ENCODE data around the gene QRFP.

The QRFP gene

GRCh38 chr9:130903194-130904069, 6.8 kb upstream of the QRFP start:
- Histone ChIP-seq H3K27ac (ENCODE audit: insufficient read depth, low read depth, low read length, poor library complexity, severe bottlenecking) (no peak overlapping the region), H3K36me3 (ENCODE audit: control insufficient read depth, insufficient read depth, low read length) (no peaks in the 10 kb centered on the region), H3K27me3 (ENCODE audit: control insufficient read depth, insufficient read depth, low read length, poor library complexity, severe bottlenecking) (no peaks in the 10 kb centered on the region), H3K4me3 (ENCODE audit: insufficient read depth, low read depth, low read length) (no peak overlapping the region), H3K9me3 (ENCODE audit: control insufficient read depth, low read length) (no peaks in the 10 kb centered on the region), H3K4me1 (ENCODE audit: control insufficient read depth, insufficient read depth, low read length) (no peaks in the 10 kb centered on the region)
- WGBS, 2 experiments = 85 to 89% methylated on average over 25 of the region's 25 CpGs

DNA sequence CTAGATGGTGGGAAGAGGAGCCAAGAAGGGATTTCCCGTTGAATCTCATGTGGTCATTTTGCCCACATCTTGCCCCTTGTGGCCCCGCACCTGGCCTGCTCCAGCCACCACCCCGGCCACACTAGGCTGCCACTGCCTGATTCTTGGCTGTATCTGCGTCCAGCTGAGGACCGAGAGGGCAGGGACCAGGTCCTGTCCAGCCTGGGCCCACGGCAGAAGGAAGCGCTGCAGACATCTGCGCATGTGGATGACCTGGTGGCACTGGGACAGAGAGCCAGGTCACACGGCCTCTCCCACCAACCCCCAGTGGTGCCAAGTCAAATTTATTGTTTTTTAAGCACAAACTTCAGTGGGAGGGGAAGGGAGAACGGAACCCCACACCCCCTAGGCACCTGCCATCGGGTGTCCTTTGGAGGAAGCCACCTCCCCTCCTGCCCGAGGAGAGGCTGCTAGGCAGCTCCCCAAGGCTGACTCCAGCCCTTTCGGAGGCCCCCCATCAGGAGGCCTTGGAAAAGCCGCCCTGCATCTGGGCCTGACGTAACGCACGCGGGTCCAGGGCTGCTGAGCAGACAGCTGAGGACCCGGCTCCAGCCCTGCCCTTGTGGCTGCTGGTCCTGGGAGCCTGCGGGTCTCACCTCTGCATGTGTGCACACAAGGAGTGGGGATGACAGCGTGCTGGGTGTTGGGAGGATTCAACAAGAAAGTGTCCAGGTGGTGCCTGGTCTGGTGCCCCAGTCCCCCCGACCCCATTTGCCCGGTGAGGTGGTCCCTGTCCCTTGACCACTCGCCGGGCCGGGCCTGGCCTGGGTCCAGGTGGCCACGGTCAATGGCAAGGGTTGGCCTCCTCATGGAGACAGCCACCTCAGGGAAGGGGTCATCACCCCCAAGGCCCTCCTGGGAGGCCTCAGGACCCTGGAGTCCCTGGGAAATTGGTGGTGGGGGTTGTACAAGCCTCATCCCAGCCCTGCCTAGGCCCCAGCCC, 5.9 kb upstream of the QRFP start:
- Histone ChIP-seq H3K9me3 (ENCODE audit: control insufficient read depth, low read length) (no peaks in the 10 kb centered on the region), H3K36me3 (ENCODE audit: control insufficient read depth, insufficient read depth, low read length) (no peaks in the 10 kb centered on the region), H3K27me3 (ENCODE audit: control insufficient read depth, insufficient read depth, low read length, poor library complexity, severe bottlenecking) (no peaks in the 10 kb centered on the region), H3K4me1 (ENCODE audit: control insufficient read depth, insufficient read depth, low read length) (no peaks in the 10 kb centered on the region), H3K4me3 (ENCODE audit: insufficient read depth, low read depth, low read length) (no peak overlapping the region), H3K27ac (ENCODE audit: insufficient read depth, low read depth, low read length, poor library complexity, severe bottlenecking) (no peak overlapping the region)
- 90 to 92% methylated on average over 27 of the region's 27 CpGs for WGBS, 2 experiments

DNA sequence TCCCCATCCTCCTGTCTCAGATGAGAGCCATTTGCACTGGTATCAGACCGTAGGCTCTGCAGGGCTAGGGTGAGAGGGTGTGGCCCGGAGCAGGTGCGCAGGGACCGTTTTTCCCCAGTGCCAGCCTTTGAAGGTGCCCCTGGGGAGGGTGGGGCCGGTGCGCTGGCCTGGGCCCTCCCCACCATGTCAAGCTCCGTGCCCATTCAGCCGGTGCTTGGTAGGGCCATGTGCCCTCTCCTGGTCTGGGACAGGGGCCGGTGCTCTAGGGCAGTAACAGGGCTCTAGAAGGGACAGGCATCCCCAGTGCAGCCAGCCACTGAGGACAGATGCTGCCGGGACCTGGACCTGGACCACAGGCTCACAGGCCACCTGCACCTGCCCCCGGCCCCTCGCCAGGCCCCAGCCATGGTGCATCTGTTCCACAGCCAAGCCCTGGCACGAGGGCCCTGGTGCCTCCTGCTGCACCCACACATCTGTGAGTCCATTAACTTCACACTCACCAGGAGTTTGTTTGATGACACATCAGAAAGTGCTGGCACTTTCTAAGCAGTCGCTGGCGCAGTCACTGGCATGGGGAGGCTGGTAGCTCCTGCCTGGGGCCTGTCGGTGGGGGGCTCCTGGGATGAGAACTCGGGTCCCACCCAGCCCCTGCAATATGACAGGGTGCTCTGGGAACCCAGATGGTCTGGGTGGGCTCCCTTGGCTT, 5.0 kb upstream of the QRFP start:
- Histone ChIP-seq H3K36me3 (ENCODE audit: control insufficient read depth, insufficient read depth, low read length) (no peaks in the 10 kb centered on the region), H3K27ac (ENCODE audit: insufficient read depth, low read depth, low read length, poor library complexity, severe bottlenecking) (no peak overlapping the region), H3K27me3 (ENCODE audit: control insufficient read depth, insufficient read depth, low read length, poor library complexity, severe bottlenecking) (no peaks in the 10 kb centered on the region), H3K4me3 (ENCODE audit: insufficient read depth, low read depth, low read length) (no peak overlapping the region), H3K4me1 (ENCODE audit: control insufficient read depth, insufficient read depth, low read length) (no peaks in the 10 kb centered on the region), H3K9me3 (ENCODE audit: control insufficient read depth, low read length) (no peaks in the 10 kb centered on the region)
- WGBS, 2 experiments = 92 to 94% methylated on average over 17 of the region's 17 CpGs

DNA sequence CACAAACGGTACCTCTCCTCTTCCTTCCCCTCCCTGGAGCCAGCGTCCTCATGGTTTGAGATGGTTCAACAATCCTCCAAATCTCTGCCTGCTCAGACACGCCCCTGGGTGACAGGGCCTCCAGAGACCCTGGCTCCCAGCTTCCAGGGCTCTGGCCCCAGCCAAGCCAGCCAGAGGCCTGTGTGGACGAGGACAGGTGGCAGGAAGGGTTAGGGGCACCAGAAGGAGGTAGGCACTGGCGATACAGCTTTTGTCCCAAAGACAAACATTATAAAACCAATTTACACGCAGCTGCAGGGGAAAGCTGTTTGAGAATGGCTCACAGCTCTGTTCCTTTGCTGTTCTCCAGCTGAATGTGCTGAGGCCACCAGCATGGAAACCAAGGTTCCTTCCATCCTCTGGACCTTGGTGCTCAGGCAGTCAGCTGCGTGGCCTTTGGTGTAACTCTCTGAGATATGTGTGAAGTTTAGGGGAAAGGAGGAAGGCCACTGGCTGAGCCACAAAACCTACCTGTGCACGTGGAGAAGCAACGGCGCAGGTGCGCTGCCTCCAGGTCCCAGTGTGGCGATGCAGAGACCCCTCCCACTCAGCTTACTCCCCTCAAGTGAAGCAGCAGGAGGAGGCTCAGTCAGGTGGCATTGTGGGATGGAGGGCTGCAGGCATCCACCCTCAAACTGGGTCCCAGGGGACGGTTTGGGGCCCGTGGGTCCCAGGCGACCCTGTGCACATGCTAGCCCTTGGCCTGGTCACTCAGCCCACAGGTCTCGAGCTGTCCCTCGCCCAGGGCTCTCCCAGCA, 4.3 kb upstream of the QRFP start:
- no peaks in the 10 kb centered on the region for H3K27me3 ChIP-seq (ENCODE audit: control insufficient read depth, insufficient read depth, low read length, poor library complexity, severe bottlenecking)
- 88 to 89% methylated on average over 17 of the region's 17 CpGs for WGBS, 2 experiments
- no peak overlapping the region for H3K4me3 ChIP-seq (ENCODE audit: insufficient read depth, low read depth, low read length)
- H3K27ac ChIP-seq (ENCODE audit: insufficient read depth, low read depth, low read length, poor library complexity, severe bottlenecking) = no peak overlapping the region
- no peaks in the 10 kb centered on the region for H3K4me1 ChIP-seq (ENCODE audit: control insufficient read depth, insufficient read depth, low read length)
- H3K36me3 ChIP-seq (ENCODE audit: control insufficient read depth, insufficient read depth, low read length) = no peaks in the 10 kb centered on the region
- H3K9me3 ChIP-seq (ENCODE audit: control insufficient read depth, low read length) = no peaks in the 10 kb centered on the region

DNA sequence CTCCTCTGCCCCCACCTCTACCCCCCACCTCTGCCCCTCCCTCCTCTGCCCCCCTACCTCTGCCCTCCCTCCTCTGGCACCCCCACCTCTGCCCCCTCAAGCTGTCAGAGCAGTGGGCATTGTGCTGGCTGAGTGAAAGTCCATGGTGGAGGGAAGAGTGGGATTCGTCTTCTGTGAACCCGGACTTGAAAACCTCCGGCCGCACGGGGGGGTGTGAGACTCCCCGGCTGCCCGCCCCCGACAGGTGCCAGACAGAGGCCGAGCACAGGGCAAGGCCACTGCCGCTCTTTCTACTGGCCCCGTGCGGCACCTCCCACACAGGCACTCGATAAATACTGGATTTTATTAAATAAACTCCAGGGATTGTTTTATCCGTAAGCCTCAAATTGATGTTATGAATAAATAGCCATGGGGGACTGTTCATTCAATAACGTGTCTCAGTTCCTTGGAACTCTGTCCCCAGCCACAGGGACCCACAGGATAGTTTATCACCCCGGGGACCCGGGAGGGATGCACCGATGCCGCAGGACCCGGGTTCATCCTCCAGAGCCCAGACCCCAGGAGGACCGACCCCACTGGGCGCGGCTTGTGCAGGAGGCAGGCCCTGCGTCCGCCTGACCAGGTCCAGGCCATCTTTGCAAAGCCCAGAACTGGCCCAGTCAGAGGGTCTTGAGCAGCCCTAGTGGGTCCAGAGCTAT, 2.6 kb upstream of the QRFP start:
- Histone ChIP-seq H3K27me3 (ENCODE audit: control insufficient read depth, insufficient read depth, low read length, poor library complexity, severe bottlenecking) (no peaks in the 10 kb centered on the region), H3K27ac (ENCODE audit: insufficient read depth, low read depth, low read length, poor library complexity, severe bottlenecking) (no peak overlapping the region), H3K4me3 (ENCODE audit: insufficient read depth, low read depth, low read length) (no peak overlapping the region), H3K4me1 (ENCODE audit: control insufficient read depth, insufficient read depth, low read length) (peaks cover 8% of the 10 kb centered on the region), H3K36me3 (ENCODE audit: control insufficient read depth, insufficient read depth, low read length) (no peaks in the 10 kb centered on the region), H3K9me3 (ENCODE audit: control insufficient read depth, low read length) (no peaks in the 10 kb centered on the region)
- 92% methylated on average over 25 of the region's 25 CpGs for WGBS, 2 experiments

GRCh38 chr9:130898552-130898852, 1.9 kb upstream of the QRFP start:
- 82 to 93% methylated on average over 4 of the region's 4 CpGs for WGBS, 2 experiments
- Histone ChIP-seq H3K27ac (ENCODE audit: insufficient read depth, low read depth, low read length, poor library complexity, severe bottlenecking) (no peak overlapping the region), H3K4me3 (ENCODE audit: insufficient read depth, low read depth, low read length) (no peak overlapping the region), H3K4me1 (ENCODE audit: control insufficient read depth, insufficient read depth, low read length) (peaks cover 8% of the 10 kb centered on the region), H3K36me3 (ENCODE audit: control insufficient read depth, insufficient read depth, low read length) (no peaks in the 10 kb centered on the region), H3K27me3 (ENCODE audit: control insufficient read depth, insufficient read depth, low read length, poor library complexity, severe bottlenecking) (no peaks in the 10 kb centered on the region), H3K9me3 (ENCODE audit: control insufficient read depth, low read length) (no peaks in the 10 kb centered on the region)

DNA sequence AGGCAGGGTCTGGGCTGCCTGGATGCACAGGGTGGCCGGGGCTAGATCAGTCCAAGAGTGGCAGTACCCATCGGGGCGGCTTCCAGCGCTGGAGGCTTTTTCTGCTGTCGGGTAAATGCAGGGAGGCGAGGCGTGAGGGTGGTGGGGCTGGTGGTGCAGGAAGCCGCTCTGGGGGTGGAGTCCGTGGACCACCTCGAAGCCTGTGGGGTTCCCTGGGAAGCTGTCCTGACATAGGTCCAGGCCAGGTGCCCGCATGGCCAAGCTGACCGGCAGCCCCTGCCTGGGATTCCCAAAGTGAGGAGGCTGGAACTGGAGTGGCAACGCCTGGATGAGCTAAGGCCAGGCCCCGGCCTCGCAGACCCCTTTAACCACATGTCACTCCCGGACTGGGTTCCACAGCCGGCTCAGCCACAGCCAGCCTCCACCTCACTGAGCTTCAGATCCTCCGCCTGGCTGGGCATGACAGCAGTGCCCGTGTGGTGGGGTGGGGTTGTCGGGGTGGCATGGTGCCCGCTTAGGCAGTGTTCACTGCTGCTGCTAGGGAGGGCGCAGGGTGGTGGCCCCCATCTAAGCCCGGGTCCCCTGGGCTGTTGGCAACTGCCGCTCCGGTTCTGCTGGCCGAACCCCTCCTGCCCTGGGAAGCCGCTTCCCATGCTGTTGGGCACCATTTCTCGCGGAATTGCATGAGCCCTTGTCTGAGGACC, 1.4 kb upstream of the QRFP start:
- H3K4me1 ChIP-seq (ENCODE audit: control insufficient read depth, insufficient read depth, low read length) = peaks cover 8% of the 10 kb centered on the region
- H3K27me3 ChIP-seq (ENCODE audit: control insufficient read depth, insufficient read depth, low read length, poor library complexity, severe bottlenecking) = no peaks in the 10 kb centered on the region
- no peaks in the 10 kb centered on the region for H3K36me3 ChIP-seq (ENCODE audit: control insufficient read depth, insufficient read depth, low read length)
- 92% methylated on average over 29 of the region's 29 CpGs for WGBS, 2 experiments
- H3K9me3 ChIP-seq (ENCODE audit: control insufficient read depth, low read length) = no peaks in the 10 kb centered on the region
- H3K27ac ChIP-seq (ENCODE audit: insufficient read depth, low read depth, low read length, poor library complexity, severe bottlenecking) = no peak overlapping the region
- no peak overlapping the region for H3K4me3 ChIP-seq (ENCODE audit: insufficient read depth, low read depth, low read length)

DNA sequence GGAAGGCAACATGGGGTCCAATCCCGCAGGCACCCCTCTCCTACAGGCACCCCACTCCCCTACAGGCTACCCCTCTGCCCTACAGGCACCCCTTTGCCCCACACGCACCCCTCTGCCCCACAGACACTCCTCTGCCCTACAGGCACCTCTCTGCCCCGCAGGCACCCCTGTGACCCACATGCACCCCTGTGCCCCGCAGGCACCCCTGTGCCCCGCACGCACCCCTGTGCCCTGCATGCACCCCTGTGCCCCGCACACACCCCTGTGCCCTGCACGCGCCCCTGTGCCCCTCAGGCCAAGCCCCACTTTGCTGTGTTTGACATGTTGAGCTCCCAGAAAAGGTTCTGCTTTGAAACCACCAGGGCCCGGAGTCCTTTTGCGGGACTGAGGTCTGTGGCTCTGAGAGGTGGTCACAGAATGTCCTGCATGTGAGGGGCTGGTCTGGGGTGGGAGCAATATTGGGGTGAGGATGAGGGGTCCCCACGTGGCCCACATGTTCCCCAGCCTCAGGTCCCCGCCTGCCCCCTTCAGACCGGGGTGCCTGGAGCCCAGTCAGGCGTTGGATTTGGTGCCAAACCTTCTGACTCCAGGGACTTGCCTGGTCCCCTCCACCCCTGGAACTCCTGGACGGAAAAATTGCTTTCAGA, 616 bp upstream of the QRFP start:
- H3K4me1 ChIP-seq (ENCODE audit: control insufficient read depth, insufficient read depth, low read length) = peaks cover 8% of the 10 kb centered on the region
- 89 to 92% methylated on average over 16 of the region's 16 CpGs for WGBS, 2 experiments
- H3K36me3 ChIP-seq (ENCODE audit: control insufficient read depth, insufficient read depth, low read length) = no peaks in the 10 kb centered on the region
- no peak overlapping the region for H3K27ac ChIP-seq (ENCODE audit: insufficient read depth, low read depth, low read length, poor library complexity, severe bottlenecking)
- H3K9me3 ChIP-seq (ENCODE audit: control insufficient read depth, low read length) = no peaks in the 10 kb centered on the region
- H3K27me3 ChIP-seq (ENCODE audit: control insufficient read depth, insufficient read depth, low read length, poor library complexity, severe bottlenecking) = no peaks in the 10 kb centered on the region
- H3K4me3 ChIP-seq (ENCODE audit: insufficient read depth, low read depth, low read length) = no peak overlapping the region
